B cell (primary cell): ENCODE data around the gene KCNH1.

Source experiments
- EZH2 ChIP-seq: IDR thresholded peaks from 2 replicates; pipeline ENCODE4 v1.6.1; 2012; ENCODE audit warnings: borderline replicate concordance, low read depth, mild to moderate bottlenecking, moderate library complexity, low read length; ENCODE audit not compliant: insufficient read depth, poor library complexity, severe bottlenecking
- TF ChIP-seq, protein P1 (sequence below): fragments of 200-600 bp; IDR thresholded peaks from one replicate; pipeline ENCODE4 v1.8.0; 2022; ENCODE audit warnings: antibody characterized with exemption, mild to moderate bottlenecking

GRCh38 chr1:210629276-210629675, 504.7 kb downstream of the KCNH1 start:
- TF ChIP-seq, protein P1, sequence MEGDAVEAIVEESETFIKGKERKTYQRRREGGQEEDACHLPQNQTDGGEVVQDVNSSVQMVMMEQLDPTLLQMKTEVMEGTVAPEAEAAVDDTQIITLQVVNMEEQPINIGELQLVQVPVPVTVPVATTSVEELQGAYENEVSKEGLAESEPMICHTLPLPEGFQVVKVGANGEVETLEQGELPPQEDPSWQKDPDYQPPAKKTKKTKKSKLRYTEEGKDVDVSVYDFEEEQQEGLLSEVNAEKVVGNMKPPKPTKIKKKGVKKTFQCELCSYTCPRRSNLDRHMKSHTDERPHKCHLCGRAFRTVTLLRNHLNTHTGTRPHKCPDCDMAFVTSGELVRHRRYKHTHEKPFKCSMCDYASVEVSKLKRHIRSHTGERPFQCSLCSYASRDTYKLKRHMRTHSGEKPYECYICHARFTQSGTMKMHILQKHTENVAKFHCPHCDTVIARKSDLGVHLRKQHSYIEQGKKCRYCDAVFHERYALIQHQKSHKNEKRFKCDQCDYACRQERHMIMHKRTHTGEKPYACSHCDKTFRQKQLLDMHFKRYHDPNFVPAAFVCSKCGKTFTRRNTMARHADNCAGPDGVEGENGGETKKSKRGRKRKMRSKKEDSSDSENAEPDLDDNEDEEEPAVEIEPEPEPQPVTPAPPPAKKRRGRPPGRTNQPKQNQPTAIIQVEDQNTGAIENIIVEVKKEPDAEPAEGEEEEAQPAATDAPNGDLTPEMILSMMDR: no peak
- no peak for TF ChIP-seq EZH2
